Subcutaneous adipose tissue (tissue), 4 donors: ENCODE data around the gene KATNBL1. TPM values are rescaled to one million over a fixed set of nuclear protein-coding genes. Genes with fewer than 3 reads are reported as not detected.

Experiments
- total RNA-seq, 4 donors: library from RNA; depleted of rRNA; stranded (reverse); fragments of >200 nt; gene quantifications; one replicate each; pipeline ENCODE4 v1.1.0, GENCODE V29; 2016
- TF ChIP-seq, protein P1 (sequence below): fragments of 450-650 bp; IDR thresholded peaks from one replicate; pipeline ENCODE4 v1.5.1; 2016; ENCODE audit warnings: low read depth, mild to moderate bottlenecking, control low read depth, antibody characterized with exemption, moderate library complexity

Gene KATNBL1
- total RNA-seq, 4 donors from 2014 or later = 45.4 to 59.0 (median 55.9) TPM

DNA sequence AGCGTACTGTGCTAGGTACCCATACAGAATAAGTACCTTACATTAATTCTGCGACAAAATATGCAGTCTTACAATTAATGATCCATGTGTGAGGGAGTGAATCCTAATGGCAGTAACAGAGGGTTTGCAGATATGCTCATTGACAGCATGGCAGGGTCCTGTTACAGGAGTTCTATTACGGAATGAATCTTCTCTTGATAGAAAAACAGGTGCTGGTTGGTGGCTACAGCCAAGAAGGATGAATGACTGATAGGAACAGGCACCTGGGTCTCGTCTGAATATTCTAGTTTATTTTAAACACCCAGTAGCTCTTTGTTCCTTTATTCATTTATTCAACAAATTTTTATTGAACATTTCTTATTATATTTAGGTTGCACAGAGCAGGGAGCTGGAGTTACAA lies 85.2 kb downstream of the KATNBL1 start:
- TF ChIP-seq, protein P1, sequence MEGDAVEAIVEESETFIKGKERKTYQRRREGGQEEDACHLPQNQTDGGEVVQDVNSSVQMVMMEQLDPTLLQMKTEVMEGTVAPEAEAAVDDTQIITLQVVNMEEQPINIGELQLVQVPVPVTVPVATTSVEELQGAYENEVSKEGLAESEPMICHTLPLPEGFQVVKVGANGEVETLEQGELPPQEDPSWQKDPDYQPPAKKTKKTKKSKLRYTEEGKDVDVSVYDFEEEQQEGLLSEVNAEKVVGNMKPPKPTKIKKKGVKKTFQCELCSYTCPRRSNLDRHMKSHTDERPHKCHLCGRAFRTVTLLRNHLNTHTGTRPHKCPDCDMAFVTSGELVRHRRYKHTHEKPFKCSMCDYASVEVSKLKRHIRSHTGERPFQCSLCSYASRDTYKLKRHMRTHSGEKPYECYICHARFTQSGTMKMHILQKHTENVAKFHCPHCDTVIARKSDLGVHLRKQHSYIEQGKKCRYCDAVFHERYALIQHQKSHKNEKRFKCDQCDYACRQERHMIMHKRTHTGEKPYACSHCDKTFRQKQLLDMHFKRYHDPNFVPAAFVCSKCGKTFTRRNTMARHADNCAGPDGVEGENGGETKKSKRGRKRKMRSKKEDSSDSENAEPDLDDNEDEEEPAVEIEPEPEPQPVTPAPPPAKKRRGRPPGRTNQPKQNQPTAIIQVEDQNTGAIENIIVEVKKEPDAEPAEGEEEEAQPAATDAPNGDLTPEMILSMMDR = no peak

DNA sequence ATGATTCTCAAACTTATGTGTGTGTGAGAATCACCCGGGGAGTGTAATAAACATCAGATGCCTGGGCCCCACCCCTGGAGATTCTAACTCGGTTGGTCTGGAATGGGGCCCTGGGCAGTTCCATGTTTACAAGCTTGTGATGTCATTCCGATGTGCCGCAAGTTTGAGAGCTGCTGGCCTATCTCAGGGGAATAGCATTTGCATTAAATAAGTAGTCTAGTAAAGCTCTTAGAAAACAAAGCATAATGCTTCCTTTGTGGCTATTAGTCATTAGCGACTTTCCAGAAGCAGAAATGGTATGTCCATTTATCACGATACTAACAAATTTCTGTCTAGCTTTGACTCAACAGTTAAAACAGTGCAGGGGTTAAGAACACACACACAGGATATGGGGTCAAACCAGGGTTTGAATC lies 87.1 kb downstream of the KATNBL1 start:
- TF ChIP-seq, protein P1 = no peak

DNA sequence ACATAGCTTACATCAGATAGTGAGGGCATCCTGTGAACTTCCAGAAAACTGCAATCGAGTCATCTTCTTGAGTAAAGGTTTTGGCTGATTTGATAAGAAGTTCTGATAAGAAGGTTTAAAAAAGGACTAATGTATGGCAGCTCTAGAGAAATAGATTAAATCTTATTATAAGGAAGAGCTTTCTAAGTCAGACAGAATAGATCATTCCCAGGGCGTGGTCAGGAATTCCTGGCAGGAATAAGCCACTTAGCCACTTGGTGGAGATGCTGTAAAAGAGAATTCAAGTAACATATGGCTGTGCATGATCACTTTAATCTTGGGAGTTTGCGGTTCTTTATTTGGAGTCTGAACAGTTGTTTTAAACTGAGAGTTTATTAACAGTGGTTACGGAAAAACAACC lies 90.6 kb downstream of the KATNBL1 start:
- TF ChIP-seq, protein P1 = no peak

DNA sequence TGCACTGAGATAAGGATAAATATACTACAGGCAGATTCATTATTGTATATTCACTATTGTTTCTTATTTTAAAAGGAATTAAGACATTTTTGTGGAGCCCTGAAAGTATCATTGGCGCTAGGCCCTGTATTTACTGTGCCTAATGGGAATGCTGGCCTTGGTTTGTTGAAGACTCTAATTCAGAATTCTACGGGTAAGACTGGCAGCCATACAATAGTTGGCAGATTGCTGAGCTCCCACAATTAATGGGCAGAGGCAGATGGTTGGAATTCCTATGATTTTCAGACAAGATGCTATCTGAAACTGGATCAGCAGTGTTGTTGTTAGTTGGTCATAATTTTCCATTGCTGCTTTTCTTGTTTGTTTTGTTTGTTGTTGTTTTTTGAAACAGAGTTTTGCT lies 93.3 kb downstream of the KATNBL1 start:
- TF ChIP-seq, protein P1 = no peak

DNA sequence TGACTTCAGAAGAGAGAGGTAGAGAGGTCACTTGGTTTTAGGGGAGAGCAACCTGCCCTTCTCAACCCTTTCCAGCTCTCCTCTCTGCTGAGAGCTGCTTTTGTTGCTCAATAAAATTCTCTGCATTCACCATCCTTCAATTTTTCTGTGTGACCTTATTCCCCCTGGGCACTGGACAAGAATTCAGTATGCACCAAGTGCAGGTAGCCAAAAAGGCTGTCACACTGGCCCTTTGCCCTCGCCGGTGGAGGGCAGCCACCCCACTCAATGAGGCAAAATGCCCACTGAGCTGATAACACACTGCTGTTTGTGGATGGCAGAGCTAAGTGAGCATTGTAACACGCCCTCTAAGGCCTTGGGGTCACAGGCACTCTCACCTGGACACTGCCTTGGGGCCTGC lies 95.2 kb downstream of the KATNBL1 start:
- TF ChIP-seq, protein P1 = no peak

DNA sequence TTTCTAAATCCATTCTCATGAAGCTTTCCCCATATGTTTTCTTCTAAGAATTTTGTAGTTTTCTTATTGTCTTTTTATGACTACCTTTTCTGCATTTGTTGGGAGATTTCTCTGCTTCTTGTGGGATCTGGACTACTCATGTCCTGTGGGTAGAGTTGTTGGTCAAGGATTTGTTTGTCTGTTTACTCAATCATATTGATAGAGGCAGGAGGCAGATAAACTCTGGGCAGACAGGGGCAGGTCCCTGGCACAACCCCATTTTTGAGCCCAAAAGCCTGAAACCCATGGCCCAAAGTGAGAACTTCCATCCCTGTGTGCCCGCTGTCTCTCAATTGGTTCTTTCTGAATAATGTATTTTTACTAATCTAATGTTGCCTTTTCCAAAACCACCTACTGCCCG lies 95.7 kb downstream of the KATNBL1 start:
- TF ChIP-seq, protein P1 = no peak

DNA sequence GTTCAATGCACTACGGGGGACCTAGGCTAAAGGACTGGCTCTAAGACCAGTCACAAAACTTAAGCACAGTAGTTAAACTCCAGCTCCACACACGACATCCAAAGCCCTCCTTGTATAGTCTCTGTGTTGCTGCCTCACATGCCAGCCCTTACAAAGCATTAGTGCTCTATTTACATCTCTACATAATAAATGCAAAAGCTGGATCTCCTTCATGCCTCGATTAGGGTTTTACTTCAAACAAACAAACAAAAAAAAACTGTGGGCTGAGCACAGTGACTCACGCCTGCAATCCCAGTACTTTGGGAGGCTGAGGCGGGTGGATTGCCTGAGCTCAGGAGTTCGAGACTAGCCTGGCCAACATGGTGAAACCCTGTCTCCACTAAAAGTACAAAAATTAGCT lies 98.4 kb downstream of the KATNBL1 start:
- TF ChIP-seq, protein P1 = no peak
